ENCODE measurements around the gene IL17C. TPM values are rescaled to one million over a fixed set of nuclear protein-coding genes. Genes with fewer than 3 reads are reported as not detected.

Gene IL17C
- total RNA-seq, 1 donor, result not detected

DNA sequence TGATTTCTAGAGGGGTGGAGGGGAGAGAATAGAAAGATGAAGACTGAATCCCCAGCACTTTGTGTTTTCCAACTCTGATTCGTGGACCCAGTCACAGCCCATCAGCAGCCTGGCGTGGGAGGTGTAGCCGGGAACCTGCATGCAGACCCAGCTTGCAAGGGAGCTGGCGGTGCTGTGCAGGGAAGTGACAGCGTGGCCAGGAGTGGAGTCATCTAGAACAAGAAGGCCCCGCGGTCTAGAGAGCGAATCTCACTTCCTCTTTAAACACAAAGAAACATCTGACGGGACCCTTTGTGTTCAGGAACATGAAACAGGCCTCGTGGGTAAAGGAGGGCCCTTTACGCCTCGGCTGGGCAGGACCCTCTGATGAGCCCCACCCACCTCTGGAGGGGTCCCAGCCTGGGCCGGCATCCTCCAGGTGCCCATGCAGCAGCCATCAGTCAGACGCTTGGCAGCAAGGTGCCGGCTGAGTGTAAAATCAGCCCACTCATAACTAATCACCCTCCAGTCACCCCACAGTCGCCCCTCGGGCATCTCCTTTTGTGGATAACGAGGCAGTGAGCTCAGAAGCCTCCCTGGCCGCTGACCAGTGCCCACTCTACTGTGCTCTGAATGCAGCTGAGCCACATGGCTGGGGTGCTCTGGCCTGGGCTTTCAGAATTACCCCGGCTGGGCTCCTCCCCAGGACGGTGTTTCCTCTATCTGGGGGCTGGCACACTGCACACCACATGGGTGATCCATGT lies 43.5 kb downstream of the IL17C start:
- no peak overlapping the region for H3K4me3 ChIP-seq (ENCODE audit: low read depth, low read length)
- TF ChIP-seq, protein P1, sequence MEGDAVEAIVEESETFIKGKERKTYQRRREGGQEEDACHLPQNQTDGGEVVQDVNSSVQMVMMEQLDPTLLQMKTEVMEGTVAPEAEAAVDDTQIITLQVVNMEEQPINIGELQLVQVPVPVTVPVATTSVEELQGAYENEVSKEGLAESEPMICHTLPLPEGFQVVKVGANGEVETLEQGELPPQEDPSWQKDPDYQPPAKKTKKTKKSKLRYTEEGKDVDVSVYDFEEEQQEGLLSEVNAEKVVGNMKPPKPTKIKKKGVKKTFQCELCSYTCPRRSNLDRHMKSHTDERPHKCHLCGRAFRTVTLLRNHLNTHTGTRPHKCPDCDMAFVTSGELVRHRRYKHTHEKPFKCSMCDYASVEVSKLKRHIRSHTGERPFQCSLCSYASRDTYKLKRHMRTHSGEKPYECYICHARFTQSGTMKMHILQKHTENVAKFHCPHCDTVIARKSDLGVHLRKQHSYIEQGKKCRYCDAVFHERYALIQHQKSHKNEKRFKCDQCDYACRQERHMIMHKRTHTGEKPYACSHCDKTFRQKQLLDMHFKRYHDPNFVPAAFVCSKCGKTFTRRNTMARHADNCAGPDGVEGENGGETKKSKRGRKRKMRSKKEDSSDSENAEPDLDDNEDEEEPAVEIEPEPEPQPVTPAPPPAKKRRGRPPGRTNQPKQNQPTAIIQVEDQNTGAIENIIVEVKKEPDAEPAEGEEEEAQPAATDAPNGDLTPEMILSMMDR (IDR thresholded peaks at IDR 0.05; ENCODE audit: insufficient read depth, low read length), result no peak
- no peak for DNase-seq (ENCODE audit: low read depth)

- DNase-seq (ENCODE audit: low read depth), result no peak
Measured at GRCh38 chr16:88684569-88685155, 46.3 kb downstream of the IL17C start.

DNA sequence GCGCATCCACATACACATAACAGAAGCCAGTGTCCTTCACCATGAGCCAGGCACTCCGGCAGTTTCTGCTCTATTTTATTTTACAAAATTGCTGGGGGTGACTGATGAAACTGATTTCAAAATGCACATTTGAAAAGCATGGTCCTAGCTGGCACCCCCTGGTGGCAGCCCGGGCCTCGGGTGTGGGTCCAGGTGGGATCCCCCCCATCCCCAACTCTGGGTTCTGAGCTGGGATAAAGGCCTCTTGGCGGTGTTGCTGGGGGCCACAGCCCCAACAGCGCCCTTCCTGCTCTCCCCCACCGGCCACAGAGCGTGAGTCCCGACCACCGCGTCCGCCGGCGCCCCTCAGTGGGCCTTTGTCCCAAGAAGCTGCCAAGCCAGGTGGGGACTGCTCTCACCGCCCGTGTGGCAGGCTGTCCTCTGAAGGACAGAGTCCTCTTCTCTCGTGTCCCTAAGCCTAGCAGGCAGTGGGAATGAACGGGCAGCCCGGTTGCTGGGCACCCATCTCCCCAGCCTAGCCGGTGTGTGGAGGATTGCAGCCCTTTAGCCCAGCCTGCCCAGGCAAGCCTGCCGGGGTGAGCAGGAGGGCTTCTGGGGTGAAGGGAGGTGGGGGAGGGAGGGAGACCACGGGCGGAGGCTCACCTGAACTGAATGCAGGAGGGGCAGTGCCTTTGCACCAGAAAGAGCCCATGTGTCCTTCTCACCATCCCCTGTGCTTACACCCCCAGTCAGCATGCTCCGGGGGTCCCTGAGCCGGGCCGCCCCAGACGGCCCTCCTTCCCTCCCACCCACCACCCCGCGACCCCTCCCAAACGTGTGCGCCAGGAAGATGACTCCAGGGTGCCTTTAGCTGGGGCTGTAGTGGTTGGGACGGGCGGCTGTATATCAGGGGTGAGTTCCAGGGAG lies 47.0 kb downstream of the IL17C start:
- DNase-seq (ENCODE audit: low read depth), result peak; percentile 62
- H3K4me3 ChIP-seq (ENCODE audit: low read depth, low read length), result no peak overlapping the region
- TF ChIP-seq, protein P1 (IDR thresholded peaks at IDR 0.05; ENCODE audit: insufficient read depth, low read length), result peak; percentile 77

More at GRCh38 chr16:88684569-88685155, 46.3 kb downstream of the IL17C start:
- TF ChIP-seq, protein P1 (IDR thresholded peaks at IDR 0.05; ENCODE audit: insufficient read depth, low read length), result no peak
- H3K4me3 ChIP-seq (ENCODE audit: low read depth, low read length), result no peak overlapping the region

DNA sequence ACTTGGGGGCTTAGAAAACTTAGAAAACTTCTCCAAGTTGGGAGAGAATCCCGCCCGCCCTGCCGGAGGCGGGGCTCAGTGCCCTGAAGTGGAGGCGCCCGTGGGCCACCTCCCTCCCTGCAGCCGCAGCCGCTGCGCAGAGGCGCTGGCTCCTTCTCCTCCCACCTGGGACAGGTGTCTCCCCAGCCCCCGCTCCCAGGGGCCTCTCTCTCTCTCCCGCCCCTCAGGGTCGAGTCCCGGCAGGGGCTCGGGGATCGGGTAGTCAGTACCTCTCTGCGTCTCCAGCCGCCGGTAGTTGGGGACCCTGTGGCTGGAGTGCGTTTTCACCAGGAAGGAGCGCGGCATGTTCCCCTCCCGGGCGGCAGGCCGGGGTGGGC lies 47.7 kb downstream of the IL17C start:
- DNase-seq (ENCODE audit: low read depth), result no peak
- peak overlapping the region; percentile 52 for H3K4me3 ChIP-seq (ENCODE audit: low read depth, low read length)
- TF ChIP-seq, protein P1 (IDR thresholded peaks at IDR 0.05; ENCODE audit: insufficient read depth, low read length), result no peak

DNA sequence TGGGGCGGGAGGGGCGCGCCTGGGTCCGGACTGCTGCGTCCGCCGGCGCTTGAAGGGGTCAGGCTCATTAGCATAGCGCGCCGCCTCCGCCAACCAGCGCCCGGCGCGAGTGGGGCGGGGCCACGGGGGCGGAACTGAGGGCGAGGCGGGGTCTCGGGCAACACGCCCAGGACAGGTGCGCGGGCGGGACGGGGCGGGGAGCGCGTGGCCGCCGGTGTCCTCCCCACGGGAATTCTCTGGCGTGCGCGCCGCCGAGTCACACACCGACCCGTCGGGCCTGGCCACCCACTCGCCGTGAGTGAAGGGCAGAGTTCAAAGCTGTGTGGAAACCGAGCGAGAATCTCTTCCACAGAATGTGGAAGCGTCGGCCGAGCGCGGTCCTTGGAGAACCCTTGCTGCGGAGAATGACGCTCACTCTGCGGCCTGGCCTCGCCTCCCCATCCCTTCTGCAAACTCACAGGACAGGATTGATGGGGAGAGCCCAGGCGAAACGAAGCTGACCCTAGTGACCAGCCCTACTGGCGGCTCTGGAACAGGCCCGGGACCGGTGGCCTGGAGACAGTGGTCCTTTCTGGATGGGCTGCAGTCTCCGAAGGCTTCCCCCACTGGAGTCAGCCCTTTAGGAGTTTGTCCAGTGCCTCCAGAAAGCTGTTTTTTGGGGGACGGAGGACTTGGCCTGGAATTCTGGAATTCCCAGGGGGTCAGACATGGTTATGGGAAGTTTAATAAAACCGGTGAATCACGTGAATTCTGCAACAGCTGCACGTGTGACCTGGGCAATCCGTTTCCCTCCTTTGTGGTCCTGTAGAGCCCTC lies 48.3 kb downstream of the IL17C start, which contains the start of gene SNAI3:
Gene SNAI3, minus strand, starts transcription at position 69 of the 815 bp plus-strand sequence. CDS start 101 bp downstream, outside the sequence.
- peak within 1 kb of the TSS; percentile 52 for H3K4me3 ChIP-seq (ENCODE audit: low read depth, low read length)
- DNase-seq (ENCODE audit: low read depth), result no peak
- TF ChIP-seq, protein P1 (IDR thresholded peaks at IDR 0.05; ENCODE audit: insufficient read depth, low read length), result no peak

- no peak overlapping the region for H3K4me3 ChIP-seq (ENCODE audit: low read depth, low read length)
- DNase-seq (ENCODE audit: low read depth), result no peak
- TF ChIP-seq, protein P1 (IDR thresholded peaks at IDR 0.05; ENCODE audit: insufficient read depth, low read length), result no peak
Measured at GRCh38 chr16:88687254-88687576, 48.8 kb downstream of the IL17C start.

All from fibroblast of the aortic adventitia (primary cell).